ENCODE data around the gene ZNG1A.
"Not testable (repeated sequence)": the region's sequence is repeated elsewhere in the genome, so short reads cannot be mapped to it uniquely, and the experiment has no call there.

ZNG1A gene

GRCh38 chr9:169757-170156 is 9.1 kb downstream of the ZNG1A start:
- DNase-seq, result not testable (repeated sequence)

GRCh38 chr9:159871-160270 is 19.0 kb downstream of the ZNG1A start:
- DNase-seq, result not testable (repeated sequence)

DNA sequence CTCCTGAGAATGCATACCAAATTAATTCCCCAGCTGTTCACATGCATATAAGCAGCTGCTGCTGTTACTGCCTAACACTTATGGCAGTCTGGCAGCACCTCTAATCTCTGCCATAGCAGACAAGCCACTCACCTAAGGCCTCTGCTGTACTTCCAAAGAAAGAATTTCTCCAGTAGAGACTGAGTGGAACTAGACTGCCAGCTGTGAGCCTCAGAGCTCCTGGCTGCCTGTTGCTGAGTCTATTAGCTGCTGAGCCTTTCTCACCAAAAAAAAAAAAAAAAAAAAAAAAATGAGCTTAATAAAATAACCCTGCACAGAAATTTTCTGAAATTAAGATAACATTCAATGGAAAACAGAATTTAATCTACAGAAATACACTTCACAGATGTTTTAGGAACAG is 27.7 kb downstream of the ZNG1A start:
- DNase-seq, result not testable (repeated sequence)

- DNase-seq, result not testable (repeated sequence)
Observed at GRCh38 chr9:139880-140279, 39.0 kb downstream of the ZNG1A start.

GRCh38 chr9:117995-118467 is 60.8 kb downstream of the ZNG1A start, which contains the start of gene FOXD4:
FOXD4 (minus strand) TSS chr9:118417; CDS start chr9:118119, 298 bp downstream.
- DNase-seq, result not testable (repeated sequence)

- DNase-seq, result peak; percentile 53
Observed at GRCh38 chr9:117144-117994, 61.5 kb downstream of the ZNG1A start.

DNA sequence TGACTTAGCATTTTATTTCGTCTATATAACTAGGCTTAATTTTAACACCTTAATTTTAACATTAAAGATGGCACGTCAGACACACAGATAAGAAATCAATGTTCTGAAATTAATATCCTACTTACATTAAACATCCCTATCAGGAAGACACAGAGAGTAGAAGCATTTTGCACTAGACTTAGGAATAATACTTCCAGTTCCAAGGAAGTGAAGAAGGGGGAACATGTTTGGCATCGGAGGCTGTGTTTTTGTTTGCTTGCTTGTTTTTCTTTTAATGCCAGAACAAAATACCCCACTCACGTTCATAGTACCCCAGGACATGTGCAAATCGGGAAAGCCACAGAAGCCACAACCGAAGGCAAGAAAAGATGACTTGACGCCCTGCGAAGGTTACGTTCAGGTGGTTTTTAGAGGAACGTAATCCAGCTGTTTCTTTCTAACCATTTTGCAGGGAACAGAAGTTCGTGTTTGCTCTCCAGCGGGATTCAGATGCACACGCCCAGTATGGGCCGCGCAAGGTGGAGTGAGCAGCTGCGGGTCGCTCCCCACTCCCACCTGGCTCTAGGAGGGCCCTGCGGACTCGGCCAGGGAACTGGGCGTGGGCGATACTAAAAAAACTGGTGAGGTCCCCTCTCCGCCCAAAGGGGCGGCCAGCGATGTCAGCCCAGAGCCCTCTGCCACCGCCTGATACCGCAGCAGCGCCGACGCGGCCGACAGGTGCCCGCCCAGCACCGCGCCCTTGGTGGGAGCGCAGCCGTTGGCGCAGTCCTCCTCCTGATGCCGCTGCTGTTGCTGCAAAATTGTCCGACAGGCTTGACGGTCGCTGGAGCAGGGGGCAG is 62.4 kb downstream of the ZNG1A start:
- not testable (repeated sequence) for DNase-seq

DNA sequence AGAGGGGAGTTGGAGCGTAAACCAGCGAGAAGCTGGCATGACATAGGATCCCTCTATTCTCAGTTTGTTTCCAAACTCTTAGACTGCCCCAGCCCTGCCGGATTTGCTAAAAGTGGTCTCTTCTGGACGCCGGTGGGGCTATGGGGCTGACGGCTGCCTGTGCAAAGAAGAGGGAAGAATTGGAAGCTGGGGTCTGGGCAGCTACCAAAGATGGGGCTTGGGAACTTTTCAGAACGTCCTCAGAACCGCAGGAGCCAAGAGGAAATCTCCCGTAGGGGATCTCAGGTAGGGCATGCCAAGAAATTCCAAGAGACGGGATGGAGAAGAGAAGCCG is 63.8 kb downstream of the ZNG1A start:
- peak; percentile 34 for DNase-seq

DNA sequence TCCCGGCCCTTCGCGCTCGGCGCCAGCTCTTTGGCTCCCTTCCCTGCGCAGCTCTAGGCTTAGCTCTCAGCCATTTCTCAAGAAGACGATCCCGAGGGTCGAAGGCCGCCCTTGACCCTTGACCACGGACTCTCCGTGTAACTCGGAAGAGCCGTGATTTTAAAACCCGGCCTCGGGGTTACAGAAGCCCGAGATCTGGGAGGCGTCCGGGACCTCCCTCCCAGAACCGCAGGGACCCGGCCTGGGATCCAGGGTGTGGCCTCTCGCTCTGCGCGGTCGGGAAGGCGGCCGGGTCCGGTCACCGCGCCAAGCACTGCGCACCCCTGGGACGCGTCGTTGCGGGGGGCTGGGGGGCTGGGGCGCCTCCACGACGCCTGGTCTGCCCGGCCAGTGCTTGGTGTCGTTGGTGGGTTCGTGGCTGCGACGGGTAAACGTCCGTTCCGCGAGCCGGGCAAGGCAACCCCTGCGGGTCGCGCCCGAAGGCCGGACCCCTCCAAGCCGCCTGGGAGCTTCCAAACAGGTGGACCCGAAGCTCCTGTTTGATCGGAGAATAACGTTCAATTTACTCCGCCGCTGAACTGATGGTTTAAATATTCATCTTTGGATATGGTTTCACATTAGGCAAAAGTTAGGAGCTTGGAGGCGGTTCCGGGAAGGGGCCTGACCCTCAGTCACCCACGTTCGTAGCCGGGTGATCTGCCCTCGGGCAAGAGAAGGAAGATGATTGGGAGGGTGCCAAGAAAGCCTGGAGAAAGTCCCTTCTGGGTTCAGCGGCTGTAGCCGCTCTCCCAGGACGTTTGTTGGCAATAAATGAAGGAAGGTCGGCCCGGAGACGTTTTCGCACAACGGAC is 64.4 kb downstream of the ZNG1A start:
- peak; percentile 33 for DNase-seq

DNA sequence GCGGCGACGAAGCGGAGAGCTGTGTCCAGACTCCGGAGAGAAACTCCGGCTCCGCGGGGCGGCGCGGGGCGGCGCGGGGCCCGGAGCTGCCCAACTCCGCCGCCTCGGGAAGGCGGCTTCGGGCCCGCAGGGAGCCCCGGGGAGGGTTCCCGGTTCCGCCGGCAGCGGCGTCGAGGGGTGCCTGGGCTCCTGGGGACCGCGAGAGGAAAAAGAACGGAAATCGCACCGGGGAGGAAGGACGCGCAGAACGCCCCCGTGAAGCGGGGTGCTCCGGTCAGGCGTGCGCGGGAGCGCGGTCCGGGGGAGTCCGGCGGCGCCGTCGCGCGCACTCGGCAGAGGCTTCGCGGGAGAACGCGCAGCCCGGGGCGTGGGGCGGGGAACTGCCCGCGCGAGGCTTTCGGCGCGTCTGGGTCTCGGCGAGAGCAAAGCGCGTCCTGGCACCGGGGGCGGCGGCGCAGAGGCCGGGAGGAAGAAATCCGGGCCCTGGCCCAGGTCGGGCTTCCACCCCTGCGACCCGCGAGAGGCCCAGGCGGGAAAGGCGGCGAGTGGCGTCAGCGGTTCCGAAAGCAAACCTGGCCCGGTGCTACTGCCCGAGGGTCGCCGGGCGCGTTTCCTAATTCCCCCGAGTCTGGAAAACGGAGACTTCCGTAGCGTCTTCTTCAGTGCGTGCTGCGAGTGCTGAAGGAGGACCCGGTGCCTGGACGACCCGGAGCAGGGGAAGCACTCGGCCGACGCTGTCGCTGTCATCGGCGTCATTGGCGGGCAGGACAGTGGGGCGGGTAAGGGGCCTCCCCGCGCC is 65.2 kb downstream of the ZNG1A start:
- DNase-seq, result peak; percentile 58

- DNase-seq, result not testable (repeated sequence)
Observed at GRCh38 chr9:112589-113467, 66.0 kb downstream of the ZNG1A start.

DNA sequence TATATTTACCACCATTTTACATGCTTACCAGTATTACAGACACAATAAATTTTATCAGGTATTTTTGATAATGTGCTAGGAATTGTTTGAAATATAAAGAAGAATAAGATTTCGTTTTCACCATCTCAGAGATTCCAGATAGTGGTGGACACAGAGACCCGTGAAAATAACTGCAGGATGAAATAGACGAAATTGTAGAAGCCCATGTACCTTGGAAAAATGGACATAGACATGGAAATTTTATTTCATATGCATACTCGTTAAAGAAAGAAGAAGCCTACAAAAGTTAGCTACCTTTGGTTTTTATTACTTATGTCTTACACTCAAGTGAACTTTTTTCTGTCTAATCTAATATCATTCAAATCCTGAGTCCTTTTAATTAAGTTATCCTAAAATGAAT is 68.2 kb downstream of the ZNG1A start:
- DNase-seq, result not testable (repeated sequence)

DNA sequence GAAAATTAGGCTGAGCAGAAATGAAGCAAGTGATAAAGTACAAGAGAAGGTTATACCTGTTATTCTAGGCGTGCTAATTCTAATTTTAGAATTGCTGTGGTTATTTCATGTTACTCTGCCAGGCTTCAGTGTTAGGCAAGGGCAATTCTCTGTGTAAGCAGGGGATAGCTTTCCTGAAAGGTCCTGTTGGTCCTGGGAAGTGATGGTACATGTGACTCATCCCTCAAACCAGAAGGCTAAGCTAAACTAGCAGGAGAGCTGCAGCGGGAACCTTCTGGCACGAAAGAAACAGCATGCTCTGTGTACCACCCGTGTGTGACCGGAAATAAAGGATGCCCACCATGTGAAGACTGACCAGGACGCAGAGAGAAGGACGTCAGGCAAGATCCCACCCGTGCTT is 69.3 kb downstream of the ZNG1A start:
- DNase-seq, result not testable (repeated sequence)

DNA sequence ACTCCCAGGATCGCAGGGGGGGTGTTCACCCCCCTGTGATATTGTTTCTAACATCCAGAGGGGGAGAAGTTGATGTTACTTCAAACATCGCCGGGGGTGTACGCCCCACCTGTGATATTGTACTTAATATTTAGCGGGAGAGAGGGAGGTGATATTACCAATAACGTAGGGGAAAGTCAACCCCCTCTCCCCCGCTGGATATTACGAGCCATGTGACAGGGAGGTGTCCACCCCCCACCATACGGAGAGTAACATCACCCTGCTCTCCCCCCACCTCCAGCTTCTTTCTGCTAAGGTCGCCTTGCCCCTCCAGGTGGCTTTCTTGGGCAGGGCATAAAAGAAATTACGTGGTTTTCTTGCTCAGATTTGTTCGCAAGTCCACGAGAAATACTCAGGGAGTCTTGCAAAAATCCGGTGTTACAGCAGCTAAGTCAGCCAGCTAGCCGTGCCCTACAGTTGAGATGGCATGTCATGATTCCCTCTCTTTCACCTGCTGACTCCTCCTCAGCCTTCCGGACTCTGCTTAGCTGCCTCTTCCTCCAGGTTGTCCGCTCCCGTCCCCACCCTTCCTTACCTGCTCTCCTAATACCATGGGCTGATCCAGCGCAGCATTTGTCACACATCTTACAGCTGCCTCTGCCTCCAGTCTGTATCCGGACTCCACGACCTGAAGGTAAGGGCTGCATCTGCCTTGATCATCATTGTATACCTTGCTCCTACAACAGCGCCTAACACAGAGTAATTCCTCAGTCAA is 69.9 kb downstream of the ZNG1A start:
- not testable (repeated sequence) for DNase-seq

DNA sequence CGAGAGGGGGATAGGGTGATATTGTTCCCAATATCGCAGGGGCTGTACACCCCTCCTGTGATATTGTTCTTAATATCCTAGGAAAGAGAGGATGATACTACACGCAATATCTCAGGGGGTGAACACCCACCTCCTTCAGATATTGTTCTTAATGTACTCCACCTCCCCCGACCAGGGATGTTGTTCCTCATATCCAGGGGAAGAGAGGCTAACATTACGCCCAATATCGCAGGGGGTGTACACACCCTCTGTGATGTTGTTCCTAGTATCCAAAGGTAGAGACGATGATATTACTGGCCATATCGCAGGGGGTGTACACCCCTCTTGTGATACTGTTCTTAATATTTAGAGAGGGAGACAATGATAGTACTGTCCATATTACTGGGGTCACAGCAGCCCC is 72.9 kb downstream of the ZNG1A start:
- not testable (repeated sequence) for DNase-seq

- not testable (repeated sequence) for DNase-seq
Observed at GRCh38 chr9:100430-100829, 78.4 kb downstream of the ZNG1A start.

DNA sequence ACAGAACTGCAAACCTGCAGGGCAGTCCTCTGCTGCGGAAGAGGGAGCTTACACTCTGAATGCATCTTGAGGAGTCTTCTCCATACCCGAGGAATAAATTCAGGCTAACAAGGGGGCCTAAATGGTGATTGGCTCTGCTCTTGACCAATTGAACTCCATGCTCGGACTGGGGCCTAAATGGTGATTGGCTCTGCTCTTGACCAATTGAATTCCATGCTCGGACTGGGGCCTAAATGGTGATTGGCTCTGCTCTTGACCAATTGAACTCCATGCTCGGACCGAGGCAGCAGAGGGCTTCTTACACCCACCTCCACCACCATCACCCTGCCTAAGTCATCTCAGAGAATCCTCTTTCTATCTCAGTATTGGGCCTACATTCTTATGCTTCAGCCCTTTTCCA is 79.0 kb downstream of the ZNG1A start:
- DNase-seq, result not testable (repeated sequence)

DNA sequence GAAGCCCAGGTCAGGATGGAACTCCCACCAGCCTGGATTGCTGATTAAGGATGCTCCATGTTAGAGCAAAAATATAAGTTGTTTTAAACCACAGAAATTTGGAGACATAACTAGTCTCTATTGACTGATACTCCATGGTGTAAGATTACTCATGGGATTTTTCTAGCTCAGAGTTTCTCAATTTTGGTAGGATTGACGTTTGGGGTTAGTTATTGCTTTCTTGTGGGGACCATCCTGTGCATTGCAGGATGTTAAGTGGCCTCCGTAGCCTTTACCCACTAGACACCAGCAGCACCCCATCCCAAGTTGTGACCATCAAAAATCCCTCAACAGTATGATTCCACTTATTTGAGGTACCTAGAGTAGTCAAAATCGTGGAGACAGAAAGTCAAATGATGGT is 80.1 kb downstream of the ZNG1A start:
- not testable (repeated sequence) for DNase-seq

DNA sequence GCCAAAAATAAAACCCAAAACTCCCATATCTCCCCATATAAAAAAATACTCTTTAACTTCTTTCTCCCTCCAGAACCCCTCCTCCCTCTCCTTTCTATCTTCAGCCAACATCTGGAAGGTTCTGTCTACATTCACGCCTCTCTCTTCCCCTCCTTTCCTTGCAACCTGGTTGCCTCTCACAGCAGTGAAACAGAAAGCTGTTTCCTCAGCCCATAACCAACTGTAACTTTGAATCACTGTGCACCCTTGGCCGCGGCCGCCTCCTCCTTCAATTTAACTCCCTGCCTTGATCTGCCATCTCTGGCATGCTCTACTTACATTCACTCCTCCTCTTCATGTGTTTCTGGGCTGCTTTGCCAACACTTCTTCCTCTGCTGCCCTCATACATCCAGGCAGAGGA is 83.9 kb downstream of the ZNG1A start:
- DNase-seq, result not testable (repeated sequence)

GRCh38 chr9:94323-94722 is 84.5 kb downstream of the ZNG1A start:
- DNase-seq, result not testable (repeated sequence)

Data from stimulated activated CD8-positive, alpha-beta memory T cell treated with anti-CD3 and anti-CD28 coated beads, Interleukin-4, amount 100 ng/mL, for 48 hours (primary cell).